SKM-1 treated with dmso at 0.1 percent for 144 hours (cell line): ENCODE results near the gene GGACT.

ENCODE experiments used
- DNase-seq: peaks from one replicate; lab custom pipeline; 2025; ENCODE audit not compliant: unreplicated experiment; lab: John Stamatoyannopoulos, UW

Gene GGACT

GRCh38 chr13:100483139-100483538 lies 105.5 kb downstream of the GGACT start:
- no peak for DNase-seq

GRCh38 chr13:100480676-100481075 lies 107.9 kb downstream of the GGACT start:
- no peak for DNase-seq
